ENCODE results near the gene HBG2.
"Not testable (repeated sequence)": the region's sequence is repeated elsewhere in the genome, so short reads cannot be mapped to it uniquely, and the experiment has no call there.

HBG2 gene

DNA sequence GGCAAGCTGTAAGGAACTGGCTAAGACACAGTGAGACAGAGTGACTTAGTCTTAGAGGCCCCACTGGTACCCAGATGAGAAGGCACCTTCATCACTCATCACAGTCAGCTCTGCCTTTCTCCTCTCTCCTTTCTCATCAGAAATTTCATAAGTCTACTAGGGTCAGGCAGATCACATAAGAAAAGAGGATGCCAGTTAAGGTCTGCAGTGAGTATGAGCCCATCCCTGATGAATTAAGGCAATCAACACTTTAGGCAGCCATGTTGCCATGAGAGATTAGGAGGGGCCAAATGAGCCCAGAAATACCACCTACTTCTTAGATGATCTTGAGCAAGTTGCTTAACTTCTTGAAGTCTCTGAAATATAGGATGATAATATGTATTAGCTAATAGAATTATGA is 27.0 kb upstream of the HBG2 start:
- DNase-seq (ENCODE audit: low read depth): no peak

DNA sequence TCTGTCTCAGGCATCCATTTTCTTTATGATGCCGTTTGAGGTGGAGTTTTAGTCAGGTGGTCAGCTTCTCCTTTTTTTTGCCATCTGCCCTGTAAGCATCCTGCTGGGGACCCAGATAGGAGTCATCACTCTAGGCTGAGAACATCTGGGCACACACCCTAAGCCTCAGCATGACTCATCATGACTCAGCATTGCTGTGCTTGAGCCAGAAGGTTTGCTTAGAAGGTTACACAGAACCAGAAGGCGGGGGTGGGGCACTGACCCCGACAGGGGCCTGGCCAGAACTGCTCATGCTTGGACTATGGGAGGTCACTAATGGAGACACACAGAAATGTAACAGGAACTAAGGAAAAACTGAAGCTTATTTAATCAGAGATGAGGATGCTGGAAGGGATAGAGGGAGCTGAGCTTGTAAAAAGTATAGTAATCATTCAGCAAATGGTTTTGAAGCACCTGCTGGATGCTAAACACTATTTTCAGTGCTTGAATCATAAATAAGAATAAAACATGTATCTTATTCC is 26.1 kb upstream of the HBG2 start:
- peak; percentile 100 for DNase-seq (ENCODE audit: low read depth)

DNA sequence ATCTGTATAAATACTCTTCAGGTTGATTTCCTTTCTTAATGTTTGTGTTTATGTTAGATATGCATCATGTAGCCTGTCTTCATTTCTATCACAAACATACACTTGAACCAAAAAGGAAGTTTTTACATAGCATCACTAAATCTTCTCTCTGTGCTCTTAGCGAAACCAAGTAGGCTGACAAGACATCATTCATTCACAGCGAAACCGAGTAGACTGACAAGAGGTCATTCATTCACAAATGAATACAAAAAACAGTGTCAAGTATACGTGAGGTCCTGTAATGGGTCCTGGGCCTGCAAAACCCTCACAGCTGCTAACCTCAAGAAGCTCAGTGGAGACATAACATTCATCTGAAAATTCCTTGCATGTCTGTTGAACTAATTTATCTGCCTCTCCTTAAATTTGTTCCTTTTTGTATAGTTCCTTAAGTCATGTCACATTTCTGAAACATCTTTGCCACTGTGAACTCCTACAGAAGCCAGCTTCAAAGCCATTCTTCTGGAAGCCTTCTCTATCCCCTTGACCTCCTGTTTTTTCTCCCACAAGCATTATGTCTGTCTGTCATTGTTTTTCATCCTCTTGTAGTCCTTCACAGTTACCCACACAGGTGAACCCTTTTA is 25.0 kb upstream of the HBG2 start:
- no peak for DNase-seq (ENCODE audit: low read depth)

DNA sequence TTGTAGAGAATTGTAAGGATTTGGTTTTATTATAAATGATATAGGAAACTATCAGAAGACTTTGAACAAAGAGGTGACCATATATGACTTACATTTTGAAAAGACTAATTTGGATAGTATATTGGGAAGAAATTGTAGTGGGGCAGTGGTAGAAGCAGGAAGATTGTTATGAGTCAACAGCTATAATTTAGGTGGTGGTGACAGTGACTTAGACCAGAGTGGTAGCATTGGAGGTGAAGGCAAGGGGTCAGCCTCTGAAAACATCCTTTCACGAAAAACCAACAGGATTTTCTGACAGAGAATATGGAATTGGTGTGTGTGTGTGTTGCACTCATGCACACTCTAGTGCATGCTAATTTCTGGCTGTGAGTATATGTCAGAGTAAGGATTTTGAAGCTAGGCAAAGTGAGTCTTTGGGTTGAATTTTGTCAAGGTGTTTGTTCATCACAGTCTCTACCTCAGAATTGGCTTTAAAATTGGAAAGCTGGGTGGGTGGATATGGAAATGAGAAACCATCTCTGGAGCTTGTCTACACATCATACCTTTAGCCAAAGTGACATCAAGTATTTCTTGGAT is 23.3 kb upstream of the HBG2 start:
- peak; percentile 20 for DNase-seq (ENCODE audit: low read depth)

DNA sequence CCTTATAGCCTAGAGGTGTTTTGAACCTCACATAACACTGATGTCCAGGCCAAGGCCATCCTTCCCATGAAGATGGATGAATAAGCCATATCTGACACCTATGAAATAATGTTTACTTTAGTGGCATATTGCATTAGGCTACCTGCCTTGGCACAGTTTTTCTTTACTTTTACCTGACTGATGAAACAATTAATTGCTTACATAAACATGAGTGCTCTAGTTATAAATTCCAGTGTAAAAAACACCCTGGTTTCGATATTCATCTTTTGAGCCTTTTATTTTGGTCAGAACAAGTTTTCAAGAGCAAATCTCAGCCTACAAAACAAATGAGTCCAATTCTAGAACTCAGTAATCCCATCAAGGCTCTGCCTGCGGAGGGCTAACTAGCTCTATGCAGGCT is 22.1 kb upstream of the HBG2 start:
- DNase-seq (ENCODE audit: low read depth): no peak

DNA sequence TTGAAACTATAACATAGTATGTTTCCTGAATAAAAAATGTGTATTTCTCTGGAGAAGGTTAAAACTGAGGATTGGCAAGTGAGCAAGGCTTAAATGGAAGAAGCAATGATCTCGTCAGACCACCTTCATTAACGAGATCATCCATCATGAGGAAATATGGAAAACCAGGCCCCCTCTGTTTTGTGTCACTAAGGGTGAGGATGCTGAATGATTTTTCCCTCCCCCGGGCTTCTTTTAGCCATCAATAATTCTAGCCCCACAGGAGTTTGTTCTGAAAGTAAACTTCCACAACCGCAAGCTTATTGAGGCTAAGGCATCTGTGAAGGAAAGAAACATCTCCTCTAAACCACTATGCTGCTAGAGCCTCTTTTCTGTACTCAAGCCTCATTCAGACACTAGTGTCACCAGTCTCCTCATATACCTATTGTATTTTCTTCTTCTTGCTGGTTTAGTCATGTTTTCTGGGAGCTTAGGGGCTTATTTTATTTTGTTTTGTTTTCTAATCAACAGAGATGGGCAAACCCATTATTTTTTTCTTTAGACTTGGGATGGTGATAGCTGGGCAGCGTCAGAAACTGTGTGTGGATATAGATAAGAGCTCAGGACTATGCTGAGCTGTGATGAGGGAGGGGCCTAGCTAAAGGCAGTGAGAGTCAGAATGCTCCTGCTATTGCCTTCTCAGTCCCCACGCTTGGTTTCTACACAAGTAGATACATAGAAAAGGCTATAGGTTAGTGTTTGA is 21.0 kb upstream of the HBG2 start:
- DNase-seq (ENCODE audit: low read depth): no peak

DNA sequence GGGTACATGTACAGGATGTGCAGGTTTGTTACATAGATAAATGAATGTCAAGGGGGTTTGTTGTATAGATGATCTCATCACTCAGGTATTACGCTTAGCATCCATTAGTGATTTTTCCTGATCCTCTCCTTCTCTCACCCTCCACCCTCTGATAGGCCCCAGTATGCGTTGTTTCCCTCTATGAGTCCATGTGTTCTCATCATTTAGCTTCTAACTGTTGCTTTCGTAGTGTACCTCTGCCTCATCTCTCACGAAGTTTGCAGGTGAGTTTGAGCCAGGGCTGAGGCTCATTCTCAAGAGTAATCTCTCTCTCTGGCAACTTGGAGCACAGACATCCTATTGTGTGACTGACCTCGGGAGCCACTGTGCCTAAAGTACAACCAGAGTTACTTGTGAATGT is 19.8 kb upstream of the HBG2 start:
- DNase-seq (ENCODE audit: low read depth): peak; percentile 83

DNA sequence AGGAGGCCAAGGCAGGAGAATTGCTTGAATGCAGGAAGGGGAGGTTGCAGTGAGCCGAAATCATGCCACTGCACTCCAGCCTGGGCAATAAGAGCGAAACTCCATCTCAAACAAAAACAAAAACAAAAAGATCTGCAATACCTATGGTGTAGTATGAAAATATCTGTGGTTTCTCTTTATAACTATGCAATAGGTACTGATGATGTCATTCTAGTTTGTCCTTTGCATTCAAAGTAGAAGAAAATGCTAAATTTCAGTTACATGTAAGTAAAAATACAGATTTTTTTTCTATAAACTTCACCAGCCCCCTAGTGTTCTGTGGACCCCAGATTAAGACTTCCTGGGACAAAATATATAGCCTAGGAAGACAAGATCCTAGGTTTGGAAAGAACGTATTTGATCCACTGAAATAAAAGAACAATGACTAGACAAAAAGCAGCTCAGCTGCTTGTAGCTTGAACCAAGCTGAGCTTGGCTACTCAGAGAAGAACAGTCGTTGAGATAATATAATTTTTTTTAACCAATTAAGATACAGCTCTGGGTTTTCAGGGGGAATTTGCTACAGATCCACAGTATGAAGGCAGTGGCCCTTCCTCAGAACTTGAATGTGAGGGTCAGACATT is 17.9 kb upstream of the HBG2 start:
- no peak for DNase-seq (ENCODE audit: low read depth)

DNA sequence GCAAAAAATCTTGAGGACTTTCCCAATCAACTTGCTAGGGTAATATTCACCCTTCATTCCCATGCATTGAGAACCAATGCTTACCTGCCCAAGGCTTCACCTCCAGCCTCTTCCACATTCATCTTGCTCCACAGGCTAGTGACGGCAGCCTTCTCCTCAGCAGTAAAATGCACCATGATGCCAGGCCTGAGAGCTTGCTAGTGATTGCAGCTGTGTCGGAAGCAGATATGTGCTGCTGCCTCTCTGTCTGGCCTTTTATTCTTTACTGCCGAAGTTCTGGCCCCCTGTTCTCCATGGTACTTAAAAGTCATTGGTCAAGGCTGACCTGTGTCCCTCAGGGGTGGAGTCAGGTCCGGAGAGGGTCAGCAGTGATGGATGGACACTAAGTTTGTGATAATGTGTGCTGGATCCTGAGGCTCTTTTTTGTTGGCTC is 15.2 kb upstream of the HBG2 start, which contains the start of gene HBE1:
Gene HBE1 (minus strand): TSS at position 231 of the 433 bp plus-strand sequence. CDS start 55 bp downstream, at position 176.
- DNase-seq (ENCODE audit: low read depth): no peak

DNA sequence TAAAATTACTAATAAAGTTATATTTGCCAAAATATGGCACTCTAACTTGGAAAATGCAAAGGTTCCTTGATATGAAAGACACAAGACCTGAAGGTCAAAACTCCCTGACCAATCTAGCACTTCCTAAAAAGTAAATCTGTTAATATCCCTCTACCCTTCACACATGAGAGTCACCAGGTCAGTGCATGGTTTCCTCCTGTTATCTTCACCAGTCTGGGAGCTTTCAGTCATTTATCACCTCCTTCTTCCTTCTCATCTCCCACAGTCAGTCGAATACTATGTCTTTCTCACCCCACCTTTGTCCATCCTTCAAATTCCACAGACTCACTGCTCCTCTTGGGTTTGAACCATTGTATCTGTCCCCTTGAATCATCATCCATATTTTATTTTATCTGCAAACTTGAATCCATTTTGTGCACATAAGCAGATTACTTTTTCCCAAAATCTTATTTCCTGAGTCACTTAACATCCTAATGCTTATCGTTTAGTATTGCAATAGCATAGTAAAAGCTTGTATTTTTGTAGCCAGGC is 12.5 kb upstream of the HBG2 start:
- no peak for DNase-seq (ENCODE audit: low read depth)

DNA sequence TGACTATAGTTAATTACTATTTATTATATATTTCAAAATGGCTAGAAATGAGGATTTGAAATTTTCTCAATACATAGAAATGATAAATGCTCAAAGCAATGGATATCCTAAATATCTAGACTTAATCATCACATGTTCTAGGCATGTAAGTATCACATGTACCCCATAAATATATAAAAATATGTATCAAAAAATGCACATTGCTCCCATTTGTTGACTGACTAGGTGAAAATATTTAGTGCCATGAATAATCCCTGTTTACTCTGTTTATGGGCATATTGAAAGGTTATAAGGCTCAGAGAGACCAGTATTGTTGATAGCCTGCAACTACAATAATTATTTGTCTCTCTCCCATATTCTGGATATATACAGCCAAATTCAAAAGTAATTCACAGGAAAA is 12.0 kb upstream of the HBG2 start:
- no peak for DNase-seq (ENCODE audit: low read depth)

DNA sequence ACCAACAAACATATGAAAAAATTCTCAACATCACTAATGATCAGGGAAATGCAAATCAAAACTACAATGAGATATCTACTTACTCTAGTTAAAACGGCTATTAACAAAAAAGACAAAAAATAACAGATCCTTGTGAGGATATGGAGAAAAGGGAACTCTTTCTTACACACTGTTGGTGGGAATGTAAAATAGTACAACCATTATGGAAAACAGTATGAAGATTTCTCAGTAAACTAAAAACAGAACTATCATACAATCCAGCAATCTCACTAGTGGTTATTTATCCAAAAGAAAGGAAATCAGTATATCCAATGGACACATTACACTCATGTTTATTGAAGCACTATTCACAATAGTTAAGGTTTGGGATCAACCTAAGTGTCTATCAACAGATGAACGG is 11.3 kb upstream of the HBG2 start:
- DNase-seq (ENCODE audit: low read depth): no peak

DNA sequence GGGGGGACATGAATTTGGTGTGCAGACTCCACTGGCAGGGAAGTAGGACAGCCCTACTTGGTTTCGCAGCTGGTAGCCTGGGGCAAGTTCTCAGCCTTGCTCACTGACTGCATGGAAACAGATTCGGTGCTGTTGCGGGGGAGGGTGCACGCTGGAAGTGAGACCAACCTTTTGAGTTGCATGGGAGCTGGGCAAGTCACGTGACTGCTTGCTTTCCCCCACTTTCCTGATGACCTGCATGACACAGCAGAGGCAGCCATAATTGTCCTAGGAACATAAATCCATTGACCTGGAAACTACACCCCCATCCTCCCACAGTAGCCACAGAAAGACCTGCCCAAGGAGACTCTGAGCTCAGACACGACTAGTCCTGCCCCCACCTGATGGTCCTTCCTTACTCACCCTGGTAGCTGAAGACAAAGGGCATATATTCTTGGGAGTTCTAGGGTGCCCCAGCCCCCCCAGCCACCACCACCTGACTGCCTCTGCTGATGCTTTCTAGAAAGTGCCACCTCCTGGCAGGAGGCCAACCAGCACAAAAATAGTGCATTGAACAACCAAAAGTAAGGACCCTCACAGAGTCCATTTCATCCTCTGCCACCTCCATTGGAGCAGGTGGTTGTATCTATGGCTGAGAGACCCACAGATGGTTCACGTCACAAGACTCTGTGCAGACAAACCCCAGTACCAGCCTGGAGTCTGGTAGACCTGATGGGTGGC is 4.1 kb upstream of the HBG2 start:
- DNase-seq (ENCODE audit: low read depth): no peak

DNA sequence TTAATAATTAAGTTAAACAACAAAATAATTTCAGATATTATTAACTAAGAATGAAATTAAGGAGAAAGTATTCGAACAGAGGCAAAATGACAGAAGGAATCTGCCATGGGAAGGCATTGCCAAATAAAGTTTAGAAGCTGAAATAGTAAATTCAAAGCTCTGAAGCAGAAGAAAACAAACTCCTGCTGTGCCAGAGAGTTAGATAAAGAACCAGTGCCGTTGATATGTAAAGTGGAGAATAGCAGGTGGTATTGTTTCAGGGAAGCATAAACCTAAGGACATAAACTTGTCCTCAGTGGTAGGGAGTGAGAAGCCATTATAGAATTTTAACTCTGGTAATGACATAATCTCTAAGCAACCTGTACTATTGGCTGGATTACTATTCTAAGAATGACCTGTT is 2.7 kb upstream of the HBG2 start:
- no peak for DNase-seq (ENCODE audit: low read depth)

DNA sequence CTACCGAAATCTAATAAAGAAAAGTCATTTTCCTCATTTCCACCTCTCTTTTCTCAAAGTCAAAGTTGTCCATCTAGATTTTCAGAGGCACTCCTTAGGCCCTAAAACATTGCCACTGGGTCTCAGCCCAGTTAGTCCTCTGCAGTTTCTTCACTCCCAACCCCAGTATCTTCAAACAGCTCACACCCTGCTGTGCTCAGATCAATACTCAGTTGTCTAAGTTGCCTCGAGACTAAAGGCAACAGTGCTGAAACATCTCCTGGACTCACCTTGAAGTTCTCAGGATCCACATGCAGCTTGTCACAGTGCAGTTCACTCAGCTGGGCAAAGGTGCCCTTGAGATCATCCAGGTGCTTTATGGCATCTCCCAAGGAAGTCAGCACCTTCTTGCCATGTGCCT is 558 bp downstream of the HBG2 start:
- DNase-seq (ENCODE audit: low read depth): not testable (repeated sequence)

DNA sequence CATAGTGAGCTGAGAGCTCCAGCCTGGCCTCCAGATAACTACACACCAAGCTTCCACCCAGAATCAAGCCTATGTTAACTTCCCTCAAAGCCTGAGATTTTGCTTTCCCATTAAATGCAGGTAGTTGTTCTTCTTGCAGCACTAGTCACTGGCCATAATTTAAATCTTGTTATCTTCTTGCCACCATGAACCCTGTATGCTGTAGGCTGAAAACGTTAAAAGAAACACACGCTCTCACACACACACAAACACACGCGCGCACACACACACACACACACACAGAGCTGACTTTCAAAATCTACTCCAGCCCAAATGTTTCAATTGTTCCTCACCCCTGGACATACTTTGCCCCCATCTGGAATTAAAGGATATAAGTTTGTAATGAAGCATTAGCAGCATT is 1.1 kb downstream of the HBG2 start:
- not testable (repeated sequence) for DNase-seq (ENCODE audit: low read depth)

DNA sequence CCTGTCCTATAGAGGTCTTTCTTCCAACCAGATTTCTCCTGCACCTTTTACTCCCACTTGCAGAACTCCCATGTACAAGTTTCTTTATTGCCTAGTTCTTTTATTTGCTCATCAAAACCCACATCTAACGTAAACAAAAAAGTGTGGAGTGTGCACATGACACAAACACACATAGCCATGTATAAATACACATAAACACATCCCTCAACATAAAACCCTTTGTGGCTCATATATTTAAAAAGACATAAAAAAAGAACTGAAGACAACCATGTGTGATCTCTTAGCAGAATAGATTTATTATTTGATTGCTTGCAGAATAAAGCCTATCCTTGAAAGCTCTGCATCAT is 1.7 kb downstream of the HBG2 start:
- no peak for DNase-seq (ENCODE audit: low read depth)

DNA sequence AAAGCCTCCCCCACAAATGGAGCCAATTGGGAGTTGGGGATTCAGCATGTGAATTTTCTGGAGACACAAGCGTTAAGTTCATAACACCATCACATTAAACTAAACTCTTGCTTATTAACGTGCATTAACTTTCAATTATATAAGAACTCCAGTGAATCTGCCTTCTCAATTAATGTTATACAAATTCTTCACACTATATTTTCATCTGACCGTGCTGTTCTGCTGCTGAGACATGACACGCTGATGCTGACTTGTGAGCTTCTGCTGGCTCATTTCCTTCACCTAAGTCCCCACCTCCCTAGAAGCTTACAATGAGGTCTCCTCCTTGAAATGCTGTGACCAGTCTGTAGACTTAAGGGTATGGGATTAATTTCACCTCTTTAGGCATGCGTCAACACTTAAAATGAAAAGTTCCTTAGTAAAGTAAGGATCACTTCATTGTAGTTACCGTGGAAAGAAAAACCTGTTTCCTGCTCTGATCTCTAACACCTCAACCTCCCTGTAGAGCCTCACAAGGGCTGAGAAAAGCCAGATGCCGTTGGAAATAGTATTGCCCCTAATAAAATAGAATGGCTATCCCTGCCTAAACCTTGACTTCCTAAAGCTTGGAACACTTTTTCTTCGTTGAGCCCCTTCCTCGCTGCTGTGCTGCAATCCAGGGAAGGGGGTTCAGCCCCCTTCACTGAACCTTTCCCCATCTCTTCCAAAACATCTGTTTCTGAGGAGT is 2.2 kb downstream of the HBG2 start:
- no peak for DNase-seq (ENCODE audit: low read depth)

DNA sequence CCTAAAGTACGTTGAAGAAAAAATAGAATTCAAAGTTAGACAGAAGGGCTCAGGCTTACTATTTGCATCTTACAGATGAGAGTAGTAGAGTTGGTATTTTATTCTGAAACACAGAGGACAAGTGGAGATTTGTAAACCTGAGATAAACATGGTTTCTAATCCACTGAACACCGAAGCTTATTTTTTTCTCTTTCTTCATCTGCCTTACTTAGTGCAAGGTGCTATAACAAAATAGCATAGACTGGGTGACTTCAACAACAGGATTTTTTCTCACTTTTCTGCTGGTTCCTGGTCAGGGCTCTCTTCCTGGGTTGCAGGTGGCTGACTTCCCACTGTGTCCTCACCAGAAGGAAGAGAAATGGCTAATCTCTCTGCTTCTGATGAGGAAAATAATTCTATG is 2.8 kb downstream of the HBG2 start:
- no peak for DNase-seq (ENCODE audit: low read depth)

DNA sequence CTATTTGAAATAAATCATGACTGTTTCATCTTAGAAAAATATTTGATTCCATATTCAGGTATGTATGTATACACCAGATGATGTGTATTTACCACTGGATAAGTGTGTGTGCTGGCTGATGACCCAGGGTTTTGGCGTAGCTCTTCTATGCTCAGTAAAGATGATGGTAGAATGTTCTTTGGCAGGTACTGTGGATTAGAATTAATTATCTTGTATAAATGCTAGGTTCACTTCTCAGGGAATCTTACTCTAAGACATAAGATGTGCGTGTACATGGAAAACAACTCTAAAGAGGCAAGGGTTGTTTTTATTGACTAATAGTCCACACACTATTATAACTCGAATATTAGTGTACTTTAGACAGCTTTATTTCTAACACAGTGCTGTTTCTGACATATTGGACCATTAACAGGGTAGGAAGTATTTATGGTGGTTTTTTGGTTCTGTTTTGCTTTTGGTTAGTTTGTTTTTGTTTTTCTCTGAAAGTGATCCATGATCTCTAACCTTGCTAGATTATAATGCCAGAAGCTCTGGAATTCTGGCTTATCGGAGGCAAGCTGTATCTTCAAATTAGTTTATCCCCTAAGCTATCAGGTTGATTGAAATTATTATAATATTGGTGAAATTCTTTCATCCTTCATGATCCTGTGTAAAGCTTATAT is 3.9 kb downstream of the HBG2 start:
- DNase-seq (ENCODE audit: low read depth): no peak

All from ELR (cell line).